ENCODE results near the gene STK33. TPM values are rescaled to one million over a fixed set of nuclear protein-coding genes. Genes with fewer than 3 reads are reported as not detected.

Gene STK33
- total and polyA plus RNA-seq, 2 experiments from 2014 or later, result 18.0 to 21.5 TPM

DNA sequence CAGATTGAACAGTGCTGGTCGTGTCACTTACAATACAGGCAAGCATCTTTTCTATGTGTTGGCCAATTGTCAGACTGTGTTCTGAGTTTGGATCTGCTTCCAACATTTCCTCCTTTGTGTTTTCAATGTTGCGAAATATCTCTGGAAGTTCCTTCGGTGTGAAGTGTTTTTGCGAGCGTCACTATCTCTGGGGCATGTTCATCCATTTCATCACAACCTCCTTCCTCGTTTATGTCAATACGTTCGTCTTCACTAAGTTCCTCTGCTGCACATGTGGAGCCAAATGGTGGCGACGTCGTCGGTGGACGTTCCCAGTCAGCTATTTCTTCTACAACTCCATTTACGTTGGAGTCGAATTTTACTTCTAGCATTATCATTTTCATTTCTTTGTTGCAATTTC lies 230.1 kb downstream of the STK33 start:
- peak in 1 of 2 donors; percentile 59 for DNase-seq (ENCODE audit: low read depth in 1 of 2, low spot score in 1 of 2)
- Histone ChIP-seq H3K9me3 (ENCODE audit: low read depth) (no peaks in the 10 kb centered on the region), H3K4me3 (no peak overlapping the region), H3K4me1 (ENCODE audit: low read depth) (no peaks in the 10 kb centered on the region), H3K27ac (no peak overlapping the region), H3K36me3 (no peaks in the 10 kb centered on the region), H3K27me3 (no peaks in the 10 kb centered on the region)
- TF ChIP-seq CTCF (IDR thresholded peaks at IDR 0.05; ENCODE audit: low read depth, low read length), result no peak

DNA sequence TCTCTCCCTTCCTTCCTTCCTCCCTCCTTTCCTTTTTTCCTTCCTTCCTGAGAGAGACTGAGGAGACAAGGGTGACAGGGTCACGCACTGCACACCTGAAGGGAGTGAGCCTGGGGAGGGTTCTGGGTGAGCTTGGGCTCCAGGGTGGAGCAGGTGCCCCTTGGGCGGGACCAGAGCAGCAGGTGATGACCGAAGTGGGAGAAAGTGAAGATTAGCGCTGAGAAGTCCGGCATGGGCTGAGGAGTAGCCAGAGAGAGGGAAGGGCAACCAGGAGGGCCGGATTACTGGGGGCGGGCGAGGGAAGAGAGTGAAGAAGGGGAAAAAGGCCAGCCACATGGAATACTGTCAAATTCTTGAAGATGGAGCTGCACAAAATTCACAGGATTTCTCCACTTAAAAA lies 231.1 kb downstream of the STK33 start:
- Histone ChIP-seq H3K4me1 (ENCODE audit: low read depth) (no peaks in the 10 kb centered on the region), H3K27ac (no peak overlapping the region), H3K4me3 (no peak overlapping the region), H3K27me3 (no peaks in the 10 kb centered on the region), H3K36me3 (no peaks in the 10 kb centered on the region), H3K9me3 (ENCODE audit: low read depth) (no peaks in the 10 kb centered on the region)
- no peak for DNase-seq (ENCODE audit: low read depth in 1 of 2, low spot score in 1 of 2)
- no peak for TF ChIP-seq CTCF (IDR thresholded peaks at IDR 0.05; ENCODE audit: low read depth, low read length)

GRCh38 chr11:8362491-8362890 lies 231.5 kb downstream of the STK33 start:
- H3K27me3 ChIP-seq, result no peaks in the 10 kb centered on the region
- H3K4me1 ChIP-seq (ENCODE audit: low read depth), result no peaks in the 10 kb centered on the region
- no peak overlapping the region for H3K4me3 ChIP-seq
- no peaks in the 10 kb centered on the region for H3K9me3 ChIP-seq (ENCODE audit: low read depth)
- TF ChIP-seq CTCF (IDR thresholded peaks at IDR 0.05; ENCODE audit: low read depth, low read length), result no peak
- H3K36me3 ChIP-seq, result no peaks in the 10 kb centered on the region
- no peak for DNase-seq (ENCODE audit: low read depth in 1 of 2, low spot score in 1 of 2)
- no peak overlapping the region for H3K27ac ChIP-seq

- Histone ChIP-seq H3K27ac (no peak overlapping the region), H3K36me3 (no peaks in the 10 kb centered on the region), H3K4me3 (no peak overlapping the region), H3K4me1 (ENCODE audit: low read depth) (no peaks in the 10 kb centered on the region), H3K27me3 (no peaks in the 10 kb centered on the region), H3K9me3 (ENCODE audit: low read depth) (no peaks in the 10 kb centered on the region)
- no peak for DNase-seq (ENCODE audit: low read depth in 1 of 2, low spot score in 1 of 2)
- no peak for TF ChIP-seq CTCF (IDR thresholded peaks at IDR 0.05; ENCODE audit: low read depth, low read length)
Measured at GRCh38 chr11:8361664-8362210, 232.3 kb downstream of the STK33 start.

- no peaks in the 10 kb centered on the region for H3K9me3 ChIP-seq (ENCODE audit: low read depth)
- no peaks in the 10 kb centered on the region for H3K4me1 ChIP-seq (ENCODE audit: low read depth)
- no peak for TF ChIP-seq CTCF (IDR thresholded peaks at IDR 0.05; ENCODE audit: low read depth, low read length)
- H3K4me3 ChIP-seq, result no peak overlapping the region
- H3K27ac ChIP-seq, result no peak overlapping the region
- H3K36me3 ChIP-seq, result no peaks in the 10 kb centered on the region
- H3K27me3 ChIP-seq, result no peaks in the 10 kb centered on the region
- DNase-seq (ENCODE audit: low read depth in 1 of 2, low spot score in 1 of 2), result no peak
Measured at GRCh38 chr11:8361206-8361605, 232.8 kb downstream of the STK33 start.
